Sigmoid colon (tissue), 7 donors: ENCODE measurements around the gene IGSF9B. TPM values are rescaled to one million over a fixed set of nuclear protein-coding genes. Genes with fewer than 3 reads are reported as not detected.

Source experiments
- DNase-seq: peaks from one replicate; pipeline ENCODE4 v3.0.0-alpha.2; 2019
- H3K27ac ChIP-seq, 4 donors: fragments of 200-600 bp; sonication (generic); one replicate each; pipeline ENCODE4 v1.5.1; 2016 to 2019; ENCODE audit warnings: mild to moderate bottlenecking in 1 of 4
- H3K27me3 ChIP-seq, 3 donors: fragments of 200-600 bp; sonication (generic); one replicate each; pipeline ENCODE4 v1.5.1; 2019; ENCODE audit warnings: mild to moderate bottlenecking in 1 of 3
- H3K36me3 ChIP-seq, 4 donors: fragments of 200-600 bp; sonication (generic); one replicate each; pipeline ENCODE4 v1.5.1; 2016 to 2019
- H3K4me1 ChIP-seq, 4 donors: fragments of 200-600 bp; sonication (generic); one replicate each; pipeline ENCODE4 v1.5.1; 2017 to 2019
- H3K4me3 ChIP-seq, 4 donors: fragments of 200-600 bp; sonication (generic); one replicate each; pipeline ENCODE4 v1.5.1; 2017 to 2019; ENCODE audit warnings: mild to moderate bottlenecking in 2 of 4, moderate library complexity in 1 of 4
- H3K9me3 ChIP-seq, 4 donors: fragments of 200-600 bp in 3 of 4; sonication (generic) in 3 of 4; one replicate each; pipeline versions ENCODE4 v1.5.1 to v1.6.1; 2013 to 2019
- EP300 ChIP-seq, 4 donors: sonication (generic); formaldehyde crosslinking; IDR thresholded peaks; one replicate each; pipeline ENCODE4 v1.6.1; 2017; ENCODE audit warnings: antibody characterized with exemption in 4 of 4
- POLR2A ChIP-seq, 2 donors: fragments of 450-650 bp; IDR thresholded peaks; one replicate each; pipeline ENCODE4 v1.6.1; 2016; ENCODE audit warnings: antibody characterized with exemption in 2 of 2, mild to moderate bottlenecking in 2 of 2, moderate library complexity in 2 of 2
- POLR2AphosphoS5 ChIP-seq, 4 donors: sonication (generic); formaldehyde crosslinking; IDR thresholded peaks; one replicate each; pipeline ENCODE4 v1.6.1; 2017; ENCODE audit warnings: antibody characterized with exemption in 4 of 4
- WGBS, 2 donors: extraction: QIAGEN DNeasy Blood & Tissue Kit; methylation state at CpG; one replicate each; pipeline ENCODE4 v1.1.7; 2013; 5-methylcytosine and 5-hydroxymethylcytosine counted together
- intact Hi-C: fragments of 100-400 bp; cut with DNase I; formaldehyde crosslinking; loops from one replicate; pipeline ENCODE4 v1.15.1; 2023
- polyA plus RNA-seq, 3 donors: library from polyadenylated mRNA; stranded (reverse); fragments of 200-250 nt; gene quantifications; one replicate each; pipeline ENCODE4 v1.2.3, GENCODE V29; 2013
- total RNA-seq, 4 donors: library from RNA; depleted of rRNA; stranded (reverse); fragments of >200 nt; gene quantifications; one replicate each; pipeline ENCODE4 v1.1.0, GENCODE V29; 2016
- TF ChIP-seq, protein P1 (sequence below), 4 experiments: fragments of 450-650 bp in 3 of 4; fragments of 200-600 bp in 1 of 4; IDR thresholded peaks; one replicate each; pipeline ENCODE4 v1.5.1; 2016 to 2019; ENCODE audit warnings: antibody characterized with exemption in 4 of 4, mild to moderate bottlenecking in 3 of 4, moderate library complexity in 2 of 4
- donor health status: healthy with polysubstance abuse.
- donor health status: Bipolar disorder and iron deficiency.
- donor health status: healthy.

Gene IGSF9B
- total and polyA plus RNA-seq, 7 donors = under 0.01 to 53.7 (median 14.8) TPM; not detected in 1

DNA sequence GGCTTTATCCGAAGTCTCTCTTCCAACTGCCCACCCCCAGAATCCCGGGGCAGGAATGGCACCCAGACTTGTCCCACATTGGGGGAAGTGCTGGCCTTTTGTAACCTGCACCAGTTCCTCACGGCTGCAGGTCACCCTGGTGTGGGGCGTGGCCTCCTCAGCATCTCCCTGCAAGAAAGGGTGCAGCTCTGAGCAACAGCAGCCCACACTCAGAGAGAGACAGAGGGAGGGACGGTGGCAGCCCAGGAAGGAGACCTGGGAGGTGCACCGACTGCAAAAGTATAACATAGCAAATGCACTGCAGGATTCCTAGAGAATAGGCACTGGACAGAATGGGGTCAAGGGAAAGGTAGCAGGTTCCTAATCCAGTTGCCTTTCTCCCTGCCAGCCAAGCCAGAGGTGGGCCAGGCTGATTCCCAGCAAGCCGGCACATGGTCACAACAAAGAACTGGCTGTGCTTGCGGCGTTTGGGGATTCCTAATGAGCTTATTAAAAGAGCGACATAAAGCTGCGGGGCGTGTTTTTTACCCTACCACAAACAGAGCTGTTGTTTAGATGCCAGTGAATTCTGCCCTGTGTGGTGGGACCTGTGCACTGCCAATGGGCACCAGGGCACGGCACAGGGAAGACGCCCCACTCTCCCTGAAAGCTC lies 18.2 kb upstream of the IGSF9B start:
- Histone ChIP-seq H3K9me3 (no peaks in the 10 kb centered on the region), H3K4me1 (no peaks in the 10 kb centered on the region), H3K27me3 (no peaks in the 10 kb centered on the region), H3K36me3 (no peaks in the 10 kb centered on the region), H3K27ac (no peak overlapping the region), H3K4me3 (no peak overlapping the region)
- WGBS, 2 donors = 73 to 77% methylated on average over 14 of the region's 14 CpGs
- no peak for DNase-seq
- intact Hi-C loops = loop anchor here (5.0 kb wide), 1 partner anchor 37 kb away; no protein-coding TSS in a partner anchor
- TF ChIP-seq POLR2A (IDR thresholded peaks at IDR 0.05) (no peak), EP300 (IDR thresholded peaks at IDR 0.05) (no peak), POLR2AphosphoS5 (IDR thresholded peaks at IDR 0.05) (no peak)
- TF ChIP-seq, protein P1, sequence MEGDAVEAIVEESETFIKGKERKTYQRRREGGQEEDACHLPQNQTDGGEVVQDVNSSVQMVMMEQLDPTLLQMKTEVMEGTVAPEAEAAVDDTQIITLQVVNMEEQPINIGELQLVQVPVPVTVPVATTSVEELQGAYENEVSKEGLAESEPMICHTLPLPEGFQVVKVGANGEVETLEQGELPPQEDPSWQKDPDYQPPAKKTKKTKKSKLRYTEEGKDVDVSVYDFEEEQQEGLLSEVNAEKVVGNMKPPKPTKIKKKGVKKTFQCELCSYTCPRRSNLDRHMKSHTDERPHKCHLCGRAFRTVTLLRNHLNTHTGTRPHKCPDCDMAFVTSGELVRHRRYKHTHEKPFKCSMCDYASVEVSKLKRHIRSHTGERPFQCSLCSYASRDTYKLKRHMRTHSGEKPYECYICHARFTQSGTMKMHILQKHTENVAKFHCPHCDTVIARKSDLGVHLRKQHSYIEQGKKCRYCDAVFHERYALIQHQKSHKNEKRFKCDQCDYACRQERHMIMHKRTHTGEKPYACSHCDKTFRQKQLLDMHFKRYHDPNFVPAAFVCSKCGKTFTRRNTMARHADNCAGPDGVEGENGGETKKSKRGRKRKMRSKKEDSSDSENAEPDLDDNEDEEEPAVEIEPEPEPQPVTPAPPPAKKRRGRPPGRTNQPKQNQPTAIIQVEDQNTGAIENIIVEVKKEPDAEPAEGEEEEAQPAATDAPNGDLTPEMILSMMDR (IDR thresholded peaks at IDR 0.05) = no peak

DNA sequence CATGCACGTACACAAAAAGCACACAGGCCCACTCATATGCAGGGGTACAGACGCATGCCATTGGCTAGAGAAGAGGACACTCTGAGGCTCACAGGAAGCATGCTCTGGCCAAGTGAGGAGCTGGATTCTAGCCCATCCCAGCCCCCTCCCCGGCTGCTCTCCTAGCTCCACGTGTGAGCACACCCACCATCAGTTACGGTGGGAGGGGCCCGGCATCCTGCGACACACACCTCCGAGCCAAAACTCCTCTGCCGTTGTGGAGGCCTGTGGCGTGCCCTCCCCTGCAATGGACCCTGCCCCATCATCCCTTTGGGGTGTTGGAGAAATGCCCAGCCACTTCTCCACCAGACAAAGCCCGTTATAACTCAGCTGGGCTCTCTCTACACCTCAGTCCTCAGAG lies 15.1 kb upstream of the IGSF9B start:
- WGBS, 2 donors = 72 to 78% methylated on average over 11 of the region's 11 CpGs
- intact Hi-C loops = loop anchor here (5.0 kb wide), 1 partner anchor 40 kb away; no protein-coding TSS in a partner anchor
- DNase-seq = no peak
- H3K27me3 ChIP-seq = no peaks in the 10 kb centered on the region
- no peaks in the 10 kb centered on the region for H3K36me3 ChIP-seq
- peaks cover 0 to 9% (median 8%) of the 10 kb centered on the region in 4 donors for H3K4me1 ChIP-seq
- no peaks in the 10 kb centered on the region for H3K9me3 ChIP-seq
- no peak overlapping the region for H3K4me3 ChIP-seq
- TF ChIP-seq, protein P1 (IDR thresholded peaks at IDR 0.05) = no peak
- TF ChIP-seq POLR2A (IDR thresholded peaks at IDR 0.05) = no peak
- no peak for TF ChIP-seq EP300 (IDR thresholded peaks at IDR 0.05)
- TF ChIP-seq POLR2AphosphoS5 (IDR thresholded peaks at IDR 0.05) = no peak
- H3K27ac ChIP-seq = no peak overlapping the region

DNA sequence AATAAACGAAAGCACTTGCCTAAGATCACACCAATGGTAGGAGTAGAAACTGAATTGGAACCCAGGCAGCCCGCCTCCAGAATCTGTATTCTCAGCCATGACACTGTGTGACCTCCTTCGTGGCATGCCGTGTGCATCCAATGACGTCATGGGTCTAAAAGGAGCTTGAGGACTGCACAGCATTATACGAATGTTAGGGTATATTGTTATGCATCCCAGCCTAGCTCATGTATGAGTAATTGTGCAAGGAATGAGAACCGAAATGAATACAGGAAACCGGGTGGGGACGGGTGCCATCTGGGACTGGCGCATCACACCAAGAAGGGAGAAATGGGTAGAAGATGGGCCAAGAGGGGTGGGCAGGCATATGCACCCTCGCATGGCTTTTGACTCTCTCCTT lies 12.3 kb upstream of the IGSF9B start:
- DNase-seq = no peak
- Histone ChIP-seq H3K36me3 (no peaks in the 10 kb centered on the region), H3K4me1 (peaks cover 0 to 35% (median 31%) of the 10 kb centered on the region in 4 donors), H3K4me3 (no peak overlapping the region), H3K9me3 (no peaks in the 10 kb centered on the region), H3K27me3 (no peaks in the 10 kb centered on the region), H3K27ac (no peak overlapping the region)
- 78 to 87% methylated on average over 11 of the region's 11 CpGs for WGBS, 2 donors
- intact Hi-C loops = loop anchor here (5.0 kb wide), 1 partner anchor 173 kb away; no protein-coding TSS in a partner anchor
- no peak for TF ChIP-seq EP300 (IDR thresholded peaks at IDR 0.05)
- no peak for TF ChIP-seq POLR2AphosphoS5 (IDR thresholded peaks at IDR 0.05)
- no peak for TF ChIP-seq POLR2A (IDR thresholded peaks at IDR 0.05)
- TF ChIP-seq, protein P1 (IDR thresholded peaks at IDR 0.05) = no peak

DNA sequence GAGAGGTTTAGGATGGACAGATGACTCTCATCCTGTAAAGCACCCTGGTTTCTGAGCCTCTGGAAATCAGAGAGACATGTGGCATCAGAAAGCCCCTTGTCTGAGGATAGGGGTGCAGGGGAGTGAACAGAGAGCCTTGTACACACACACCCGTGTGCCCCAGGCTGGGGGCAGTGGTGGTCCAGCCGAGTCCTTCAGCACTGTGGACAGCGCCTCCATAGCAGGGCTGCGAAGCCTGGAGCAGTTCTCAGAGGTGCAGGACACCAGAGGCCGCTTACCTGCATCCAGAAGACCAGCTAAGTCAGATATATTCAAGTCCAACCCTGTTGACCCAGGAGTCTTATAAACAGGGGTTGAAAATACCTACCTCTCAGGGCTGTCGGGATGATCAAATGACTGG lies 11.5 kb upstream of the IGSF9B start:
- intact Hi-C loops = loop anchor here (5.0 kb wide), 1 partner anchor 174 kb away; no protein-coding TSS in a partner anchor
- WGBS, 2 donors = 49 to 60% methylated on average over 6 of the region's 6 CpGs

More for the DNA sequence above, 11.5 kb upstream of the IGSF9B start:
- H3K36me3 ChIP-seq = no peaks in the 10 kb centered on the region
- no peak overlapping the region for H3K4me3 ChIP-seq
- H3K4me1 ChIP-seq = peaks cover 0 to 35% (median 31%) of the 10 kb centered on the region in 4 donors
- no peak for DNase-seq
- no peaks in the 10 kb centered on the region for H3K27me3 ChIP-seq
- no peak for TF ChIP-seq POLR2AphosphoS5 (IDR thresholded peaks at IDR 0.05)
- no peak for TF ChIP-seq EP300 (IDR thresholded peaks at IDR 0.05)
- TF ChIP-seq, protein P1 (IDR thresholded peaks at IDR 0.05) = no peak
- TF ChIP-seq POLR2A (IDR thresholded peaks at IDR 0.05) = no peak
- no peaks in the 10 kb centered on the region for H3K9me3 ChIP-seq
- no peak overlapping the region for H3K27ac ChIP-seq
